ENCODE measurements around the gene PLXNA1.

The PLXNA1 gene

DNA sequence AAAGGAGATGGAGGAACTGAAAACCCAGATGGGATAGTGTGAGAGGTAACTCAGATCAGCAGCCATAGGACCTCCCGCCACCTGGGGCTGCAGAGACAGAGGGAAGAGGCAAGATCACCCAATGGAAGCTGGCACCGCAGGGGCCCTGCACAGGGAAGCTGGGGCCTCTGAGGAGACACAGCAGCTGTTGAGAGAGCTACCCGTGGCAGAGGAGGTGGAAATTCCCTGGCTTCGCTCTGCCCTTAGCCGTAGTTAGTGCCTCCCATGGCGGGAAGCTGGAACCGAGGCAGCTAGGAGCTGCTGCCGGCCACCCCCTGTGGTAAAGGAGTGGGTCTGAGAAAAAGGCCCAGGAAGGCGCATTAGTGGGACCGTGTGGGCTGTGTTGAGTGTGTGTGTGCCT, 18.0 kb upstream of the PLXNA1 start:
- TF ChIP-seq, protein P1, sequence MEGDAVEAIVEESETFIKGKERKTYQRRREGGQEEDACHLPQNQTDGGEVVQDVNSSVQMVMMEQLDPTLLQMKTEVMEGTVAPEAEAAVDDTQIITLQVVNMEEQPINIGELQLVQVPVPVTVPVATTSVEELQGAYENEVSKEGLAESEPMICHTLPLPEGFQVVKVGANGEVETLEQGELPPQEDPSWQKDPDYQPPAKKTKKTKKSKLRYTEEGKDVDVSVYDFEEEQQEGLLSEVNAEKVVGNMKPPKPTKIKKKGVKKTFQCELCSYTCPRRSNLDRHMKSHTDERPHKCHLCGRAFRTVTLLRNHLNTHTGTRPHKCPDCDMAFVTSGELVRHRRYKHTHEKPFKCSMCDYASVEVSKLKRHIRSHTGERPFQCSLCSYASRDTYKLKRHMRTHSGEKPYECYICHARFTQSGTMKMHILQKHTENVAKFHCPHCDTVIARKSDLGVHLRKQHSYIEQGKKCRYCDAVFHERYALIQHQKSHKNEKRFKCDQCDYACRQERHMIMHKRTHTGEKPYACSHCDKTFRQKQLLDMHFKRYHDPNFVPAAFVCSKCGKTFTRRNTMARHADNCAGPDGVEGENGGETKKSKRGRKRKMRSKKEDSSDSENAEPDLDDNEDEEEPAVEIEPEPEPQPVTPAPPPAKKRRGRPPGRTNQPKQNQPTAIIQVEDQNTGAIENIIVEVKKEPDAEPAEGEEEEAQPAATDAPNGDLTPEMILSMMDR (IDR thresholded peaks at IDR 0.05; ENCODE audit: low read depth, low read length), result no peak
- no peak for TF ChIP-seq EZH2phosphoT487 (IDR thresholded peaks at IDR 0.05; ENCODE audit: low read depth)
- Histone ChIP-seq H3K27ac (ENCODE audit: low read length) (no peak overlapping the region), H3K9me3 (ENCODE audit: insufficient read depth, low read length) (no peaks in the 10 kb centered on the region), H3K4me2 (ENCODE audit: low read length) (no peak overlapping the region), H3K79me2 (ENCODE audit: low read length) (no peaks in the 10 kb centered on the region), H3K27me3 (ENCODE audit: low read depth, low read length) (0 out of 2 replicates have a peak, but pooled peaks cover 7% of the 10 kb centered on the region), H3K36me3 (replicated peaks; ENCODE audit: low read depth, low read length) (no peaks in the 10 kb centered on the region), H2AFZ (ENCODE audit: low read depth, low read length) (no peak overlapping the region), H3K4me1 (ENCODE audit: low read length) (peaks cover 29% of the 10 kb centered on the region), H3K4me3 (ENCODE audit: low read length) (no peak overlapping the region), H3K9ac (ENCODE audit: low read length) (no peak overlapping the region), H4K20me1 (ENCODE audit: insufficient read depth, low read length) (no peaks in the 10 kb centered on the region)

DNA sequence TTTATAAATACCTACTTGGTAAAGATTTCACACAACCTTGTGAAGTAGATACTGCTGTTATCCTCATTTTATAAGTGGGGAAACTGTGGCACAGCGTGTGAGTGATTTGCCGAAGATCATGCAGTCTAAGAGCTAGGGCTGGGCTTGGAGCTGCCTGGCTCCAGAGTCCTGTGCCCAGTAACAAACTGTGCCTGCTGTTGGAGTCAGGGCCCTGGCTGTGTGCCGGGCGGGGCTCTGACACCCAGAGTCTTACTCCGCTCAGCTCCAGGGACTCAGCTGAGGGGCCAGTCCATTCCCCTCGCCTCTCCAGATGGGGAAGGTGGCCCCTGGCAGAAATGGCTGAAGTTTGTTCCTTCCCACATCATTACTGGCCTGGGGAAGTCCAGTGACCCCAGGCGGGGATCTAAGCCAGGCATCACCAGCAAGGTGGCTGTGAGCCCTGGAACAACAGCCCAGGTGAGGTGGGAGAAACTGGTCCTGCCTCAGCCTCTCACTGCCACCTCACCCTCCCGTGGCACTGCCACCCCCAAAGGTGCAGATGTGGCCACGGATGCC, 17.3 kb upstream of the PLXNA1 start:
- no peaks in the 10 kb centered on the region for H3K9me3 ChIP-seq (ENCODE audit: insufficient read depth, low read length)
- no peak overlapping the region for H3K4me2 ChIP-seq (ENCODE audit: low read length)
- H3K4me1 ChIP-seq (ENCODE audit: low read length), result peaks cover 23% of the 10 kb centered on the region
- no peak overlapping the region for H3K27ac ChIP-seq (ENCODE audit: low read length)
- no peaks in the 10 kb centered on the region for H4K20me1 ChIP-seq (ENCODE audit: insufficient read depth, low read length)
- H3K9ac ChIP-seq (ENCODE audit: low read length), result no peak overlapping the region
- no peaks in the 10 kb centered on the region for H3K79me2 ChIP-seq (ENCODE audit: low read length)
- no peak overlapping the region for H3K4me3 ChIP-seq (ENCODE audit: low read length)
- 0 out of 2 replicates have a peak, but pooled peaks cover 9% of the 10 kb centered on the region for H3K27me3 ChIP-seq (ENCODE audit: low read depth, low read length)
- H3K36me3 ChIP-seq (replicated peaks; ENCODE audit: low read depth, low read length), result no peaks in the 10 kb centered on the region
- no peak overlapping the region for H2AFZ ChIP-seq (ENCODE audit: low read depth, low read length)
- TF ChIP-seq, protein P1 (IDR thresholded peaks at IDR 0.05; ENCODE audit: low read depth, low read length), result no peak
- TF ChIP-seq EZH2phosphoT487 (IDR thresholded peaks at IDR 0.05; ENCODE audit: low read depth), result no peak

DNA sequence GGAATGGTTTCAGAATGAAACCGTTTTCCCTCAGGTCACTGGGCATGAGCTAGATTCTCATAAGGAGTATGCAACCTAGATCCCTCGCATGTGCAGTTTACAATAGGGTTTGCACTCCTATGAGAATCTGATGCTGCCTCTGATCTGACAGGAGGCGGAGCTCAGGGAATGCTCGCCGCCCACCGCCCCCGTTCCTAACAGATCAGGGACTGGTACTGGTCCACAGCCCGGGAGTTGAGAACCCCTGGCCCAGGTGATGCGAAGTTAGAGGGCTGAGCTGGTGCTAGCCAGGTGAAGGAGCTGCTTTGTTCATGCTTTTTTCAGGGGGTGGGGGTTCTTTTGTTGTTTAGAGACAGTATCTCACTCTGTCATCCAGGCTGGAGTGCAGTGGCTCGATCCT, 15.5 kb upstream of the PLXNA1 start:
- no peaks in the 10 kb centered on the region for H3K79me2 ChIP-seq (ENCODE audit: low read length)

More for the DNA sequence above, 15.5 kb upstream of the PLXNA1 start:
- Histone ChIP-seq H4K20me1 (ENCODE audit: insufficient read depth, low read length) (no peaks in the 10 kb centered on the region), H3K4me3 (ENCODE audit: low read length) (no peak overlapping the region), H3K27ac (ENCODE audit: low read length) (no peak overlapping the region), H3K9ac (ENCODE audit: low read length) (no peak overlapping the region), H3K4me2 (ENCODE audit: low read length) (no peak overlapping the region), H2AFZ (ENCODE audit: low read depth, low read length) (no peak overlapping the region), H3K9me3 (ENCODE audit: insufficient read depth, low read length) (no peaks in the 10 kb centered on the region), H3K36me3 (replicated peaks; ENCODE audit: low read depth, low read length) (no peaks in the 10 kb centered on the region), H3K4me1 (ENCODE audit: low read length) (peaks cover 23% of the 10 kb centered on the region), H3K27me3 (ENCODE audit: low read depth, low read length) (0 out of 2 replicates have a peak, but pooled peaks cover 9% of the 10 kb centered on the region)
- TF ChIP-seq, protein P1 (IDR thresholded peaks at IDR 0.05; ENCODE audit: low read depth, low read length), result no peak
- TF ChIP-seq EZH2phosphoT487 (IDR thresholded peaks at IDR 0.05; ENCODE audit: low read depth), result no peak
